AG04450 (cell line): ENCODE measurements around the gene PLAC8. TPM values are rescaled to one million over a fixed set of nuclear protein-coding genes. Genes with fewer than 3 reads are reported as not detected.

Experiments
- CTCF ChIA-PET: fragments of 300-600, 350-600 bp; formaldehyde crosslinking; extraction: SDS; loops from one replicate; lab custom pipeline; 2022; ENCODE audit warnings: antibody characterized with exemption, inconsistent platforms; lab: Charles Lee
- POLR2A ChIA-PET: fragments of 350-600 bp; formaldehyde crosslinking; extraction: SDS; loops from one replicate; lab custom pipeline; 2021; ENCODE audit warnings: antibody characterized with exemption, inconsistent platforms; lab: Yijun Ruan, JAX
- DNase-seq: peaks from one replicate; pipeline ENCODE4 v3.0.0-alpha.2; 2011; ENCODE audit warnings: low read depth, low spot score
- H3K27ac ChIP-seq: one replicate; pipeline ENCODE4 v1.5.1; 2012; ENCODE audit warnings: low read depth, low read length, control low read depth
- H3K27me3 ChIP-seq: one replicate; pipeline ENCODE4 v1.6.0; 2012; ENCODE audit warnings: low read length; ENCODE audit not compliant: control insufficient read depth, insufficient read depth
- H3K4me3 ChIP-seq: 2 replicates; pipeline ENCODE4 v1.5.1; 2011; ENCODE audit warnings: mild to moderate bottlenecking, low read depth, low read length, control low read depth
- H3K9me3 ChIP-seq: 2 replicates; pipeline ENCODE4 v1.5.1; 2012; ENCODE audit warnings: low read length; ENCODE audit not compliant: control insufficient read depth, insufficient read depth
- CTCF ChIP-seq: IDR thresholded peaks from 2 replicates; pipeline ENCODE4 v1.5.1; 2011; ENCODE audit warnings: low read depth, low read length, control low read depth, inconsistent platforms
- polyA plus RNA-seq: library from polyadenylated mRNA; depleted of rRNA; stranded (reverse); fragments of >200 nt; gene quantifications from 2 replicates; pipeline ENCODE4 v1.2.3, GENCODE V29; 2011

The PLAC8 gene
- polyA plus RNA-seq, 1 experiment, result 0.11 TPM

DNA sequence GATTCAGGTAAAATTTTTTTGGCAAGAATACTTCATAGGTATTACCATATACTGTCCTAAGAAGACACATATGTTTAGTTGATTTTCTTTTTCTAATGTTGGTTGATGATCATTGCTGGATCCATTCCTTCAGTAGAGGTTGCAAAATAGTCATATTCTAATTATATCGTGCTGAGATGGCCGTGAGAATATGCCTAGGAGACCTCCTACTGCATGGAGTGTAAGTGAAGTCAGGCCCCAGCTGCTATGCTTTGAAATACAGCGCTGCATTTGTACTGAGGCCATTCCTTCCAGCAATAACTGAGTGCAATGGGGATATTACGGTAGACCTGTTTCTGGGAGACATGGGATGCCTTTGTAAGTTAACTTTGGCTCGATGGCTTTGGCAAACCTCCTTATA lies 6.7 kb upstream of the PLAC8 start:
- POLR2A ChIA-PET, result no interaction called here
- no peak for DNase-seq
- Histone ChIP-seq H3K9me3 (peaks cover 7% of the 10 kb centered on the region), H3K4me3 (no peak overlapping the region), H3K27me3 (no peaks in the 10 kb centered on the region), H3K27ac (no peak overlapping the region)
- CTCF ChIA-PET, result interaction anchor here (1.0 kb wide), 1 partner anchor 11 kb away, joined by 7 read pairs; no protein-coding TSS in a partner anchor
- TF ChIP-seq CTCF, result no peak

- DNase-seq, result no peak
- POLR2A ChIA-PET, result no interaction called here
- no peak for TF ChIP-seq CTCF
- H3K27me3 ChIP-seq, result no peaks in the 10 kb centered on the region
- H3K27ac ChIP-seq, result no peak overlapping the region
- CTCF ChIA-PET, result interaction anchor here (0.7 to 1.0 kb wide), 2 partner anchors 9 to 285 kb away, joined by 3 to 6 read pairs; no protein-coding TSS in a partner anchor
- no peaks in the 10 kb centered on the region for H3K9me3 ChIP-seq
- H3K4me3 ChIP-seq, result no peak overlapping the region
Observed at GRCh38 chr4:83118869-83119268, 4.3 kb upstream of the PLAC8 start.

GRCh38 chr4:83115656-83116285 lies 1.2 kb upstream of the PLAC8 start:
- POLR2A ChIA-PET, result no interaction called here

DNA sequence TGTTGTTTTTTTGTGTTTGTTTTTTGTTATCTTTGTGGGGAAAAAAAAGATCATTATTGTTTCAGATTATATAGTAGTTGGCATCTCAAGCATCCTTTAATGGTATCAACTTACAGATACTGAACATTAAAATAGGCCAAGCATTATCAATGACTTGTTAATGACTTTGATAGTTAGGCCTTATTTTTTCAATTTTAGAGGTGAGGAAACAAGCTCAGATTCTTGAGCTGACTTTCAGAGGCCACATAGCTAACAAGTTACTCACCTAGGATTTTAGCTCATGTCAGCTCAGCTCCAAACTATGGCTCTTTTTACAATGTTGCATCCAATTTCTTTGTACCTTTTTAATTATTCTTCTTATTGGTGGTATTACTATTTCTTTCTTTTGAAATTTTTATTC lies 471 bp upstream of the PLAC8 start:
- no peaks in the 10 kb centered on the region for H3K9me3 ChIP-seq
- TF ChIP-seq CTCF, result no peak
- CTCF ChIA-PET, result interaction anchor here (1.0 kb wide), 1 partner anchor 41 kb away, joined by 8 read pairs; no protein-coding TSS in a partner anchor
- DNase-seq, result peak; percentile 4
- H3K4me3 ChIP-seq, result no peak overlapping the region
- H3K27me3 ChIP-seq, result no peaks in the 10 kb centered on the region
- no peak overlapping the region for H3K27ac ChIP-seq
- POLR2A ChIA-PET, result interaction anchor here (0.5 kb wide), 1 partner anchor 95 kb away, joined by 3 read pairs; no protein-coding TSS in a partner anchor

More at GRCh38 chr4:83115656-83116285, 1.2 kb upstream of the PLAC8 start:
- H3K9me3 ChIP-seq, result no peaks in the 10 kb centered on the region
- H3K27ac ChIP-seq, result no peak overlapping the region
- no peak overlapping the region for H3K4me3 ChIP-seq
- TF ChIP-seq CTCF, result no peak
- no peak for DNase-seq
- CTCF ChIA-PET, result no interaction called here
- no peaks in the 10 kb centered on the region for H3K27me3 ChIP-seq

DNA sequence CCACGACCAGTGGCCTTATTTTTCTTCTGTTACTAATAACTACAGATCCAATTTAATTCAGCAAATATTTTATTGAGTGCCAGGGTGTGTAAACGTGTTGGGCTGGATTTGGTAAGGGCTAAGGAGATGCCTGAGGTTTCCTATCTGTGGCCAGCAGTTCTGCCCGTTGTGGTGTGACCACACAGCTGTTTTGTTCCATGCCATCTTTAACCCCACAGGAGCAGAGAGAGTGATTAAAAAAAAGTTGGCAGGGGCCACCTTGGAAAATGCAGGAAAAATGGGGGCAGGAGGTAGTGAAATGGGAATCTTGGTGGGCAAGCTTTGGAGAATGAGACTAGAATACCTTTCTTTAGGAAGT lies 1.1 kb downstream of the PLAC8 start:
- POLR2A ChIA-PET, result no interaction called here
- Histone ChIP-seq H3K4me3 (no peak overlapping the region), H3K9me3 (no peaks in the 10 kb centered on the region), H3K27ac (no peak overlapping the region), H3K27me3 (no peaks in the 10 kb centered on the region)
- no peak for DNase-seq
- CTCF ChIA-PET, result interaction anchor here (0.9 kb wide), 1 partner anchor 39 kb away, joined by 3 read pairs; no protein-coding TSS in a partner anchor
- no peak for TF ChIP-seq CTCF
